Psoas muscle (tissue), 8 donors: ENCODE results near the gene RIOK2. TPM values are rescaled to one million over a fixed set of nuclear protein-coding genes. Genes with fewer than 3 reads are reported as not detected.

Experiments used
- ATAC-seq, 4 donors: fragments of 200-7000 bp; cut with Tn5 transposase; one replicate each; pipeline ENCODE4 v1.9.1; 2020; ENCODE audit warnings: moderate library complexity in 3 of 4, mild to moderate bottlenecking in 2 of 4
- DNase-seq, 2 donors: peaks; one replicate each; pipeline ENCODE4 v3.0.0-alpha.2; 2020
- H3K27ac ChIP-seq: fragments of 200-600 bp; one replicate; pipeline ENCODE4 v1.8.0; 2022
- H3K27me3 ChIP-seq, 3 donors: fragments of 200-600 bp in 1 of 3; one replicate each; pipeline versions ENCODE4 v1.6.1 to v1.8.0; 2013 to 2022; ENCODE audit warnings: low read length in 2 of 3, mild to moderate bottlenecking in 2 of 3, moderate library complexity in 1 of 3; ENCODE audit not compliant: insufficient read depth in 3 of 3
- H3K36me3 ChIP-seq, 2 donors: fragments of 200-600 bp in 1 of 2; one replicate each; pipeline versions ENCODE4 v1.6.1 to v1.8.0; 2013 to 2022; ENCODE audit warnings: low read depth in 1 of 2, mild to moderate bottlenecking in 1 of 2, moderate library complexity in 1 of 2; ENCODE audit not compliant: insufficient read depth in 1 of 2
- H3K4me1 ChIP-seq: fragments of 200-600 bp; one replicate; pipeline ENCODE4 v1.8.0; 2022
- H3K4me3 ChIP-seq: fragments of 200-600 bp; one replicate; pipeline ENCODE4 v1.8.0; 2022; ENCODE audit warnings: mild to moderate bottlenecking
- H3K9me3 ChIP-seq: fragments of 200-600 bp; one replicate; pipeline ENCODE4 v1.8.0; 2022
- WGBS, 3 donors: extraction: QIAGEN DNeasy Blood & Tissue Kit; methylation state at CpG; one replicate each; pipeline versions ENCODE4 v1.1.6 to v1.1.7; 2013; 5-methylcytosine and 5-hydroxymethylcytosine counted together
- intact Hi-C, 2 donors: fragments of 100-400 bp; cut with DNase I; formaldehyde crosslinking; loops; one replicate each; pipeline versions ENCODE4 v1.11.0 to v1.14.2; 2022
- polyA plus RNA-seq, 3 donors: library from polyadenylated mRNA; stranded (reverse); fragments of 200-250 nt; gene quantifications; one replicate each; pipeline ENCODE4 v1.2.3, GENCODE V29; 2013
- total RNA-seq, 4 donors: library from RNA; stranded (reverse); fragmentation: NEBNext Ultra II Directional in 2 of 4; extraction: Animal tissue kit (Norgen Biotek cat#: 25700) in 2 of 4; gene quantifications; one replicate each; pipeline versions ENCODE4 v1.2.1 to v1.2.4, GENCODE V29; 2021 to 2023
- TF ChIP-seq, protein P1 (sequence below): fragments of 200-600 bp; IDR thresholded peaks from one replicate; pipeline ENCODE4 v1.8.0; 2022; ENCODE audit warnings: antibody characterized with exemption
- donor health status: healthy with polysubstance abuse.
- donor health status: DM: no; HTN: no; CAD: no; lungs with moderate emphysema.
- donor health status: Bipolar disorder and iron deficiency.
- donor health status: healthy.
- donor health status: DM: yes; HTN: yes; CAD: no.
- donor health status: DM: no; HTN: no; CAD: no.
- donor health status: DM: no; HTN: no; CAD: no.
- donor health status: DM: yes; HTN: yes; CAD: no.

The RIOK2 gene
- total and polyA plus RNA-seq, 7 donors, result 10.5 to 30.4 (median 19.8) TPM

DNA sequence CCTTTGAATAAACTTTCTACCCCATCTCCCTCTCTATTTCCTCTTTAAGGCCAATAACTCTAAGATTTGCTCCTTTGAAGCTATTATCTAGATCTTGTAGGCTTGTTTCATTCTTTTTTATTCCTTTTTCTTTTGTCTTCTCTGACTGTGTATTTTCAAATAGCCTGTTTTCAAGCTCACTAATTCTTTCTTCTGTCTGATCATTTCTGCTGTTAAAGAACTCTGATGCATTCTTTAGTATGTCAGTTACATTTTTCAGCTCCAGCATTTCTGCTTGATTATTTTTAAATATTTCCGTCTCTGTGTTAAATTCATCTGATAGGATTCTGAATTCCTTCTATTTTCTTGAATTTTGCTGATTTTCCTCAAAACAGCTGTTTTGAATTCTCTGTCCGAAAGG, 25.4 kb downstream of the RIOK2 start:
- WGBS, 3 donors, result 93 to 98% (median 95%) methylated on average over 2 of the region's 2 CpGs

DNA sequence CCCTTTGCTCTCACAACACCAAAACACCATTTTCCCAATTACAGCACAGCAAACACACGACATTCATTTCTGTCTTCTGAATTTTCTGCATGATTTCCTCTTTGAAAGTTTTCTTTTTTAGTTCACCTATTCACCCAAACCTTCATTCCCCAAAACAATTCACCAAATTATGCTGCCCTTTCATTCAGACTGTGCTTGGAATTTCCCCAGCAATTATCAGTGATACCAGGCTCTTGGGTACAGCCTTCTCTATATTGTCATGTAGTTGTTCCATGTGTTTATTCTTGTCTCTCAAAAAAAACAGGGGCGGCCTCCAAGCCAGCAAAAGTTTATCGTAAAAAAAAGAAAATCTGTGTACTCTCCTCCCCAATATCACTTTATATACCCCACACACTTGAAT, 31.7 kb downstream of the RIOK2 start:
- Histone ChIP-seq H3K27me3 (no peaks in the 10 kb centered on the region), H3K4me1 (no peaks in the 10 kb centered on the region), H3K36me3 (no peaks in the 10 kb centered on the region), H3K9me3 (no peaks in the 10 kb centered on the region), H3K27ac (no peak overlapping the region), H3K4me3 (no peak overlapping the region)
- DNase-seq (no peak), ATAC-seq (no peak)
- intact Hi-C loops, result no loop called here
- 86 to 89% (median 88%) methylated on average over 3 of the region's 3 CpGs for WGBS, 3 donors
- TF ChIP-seq, protein P1, sequence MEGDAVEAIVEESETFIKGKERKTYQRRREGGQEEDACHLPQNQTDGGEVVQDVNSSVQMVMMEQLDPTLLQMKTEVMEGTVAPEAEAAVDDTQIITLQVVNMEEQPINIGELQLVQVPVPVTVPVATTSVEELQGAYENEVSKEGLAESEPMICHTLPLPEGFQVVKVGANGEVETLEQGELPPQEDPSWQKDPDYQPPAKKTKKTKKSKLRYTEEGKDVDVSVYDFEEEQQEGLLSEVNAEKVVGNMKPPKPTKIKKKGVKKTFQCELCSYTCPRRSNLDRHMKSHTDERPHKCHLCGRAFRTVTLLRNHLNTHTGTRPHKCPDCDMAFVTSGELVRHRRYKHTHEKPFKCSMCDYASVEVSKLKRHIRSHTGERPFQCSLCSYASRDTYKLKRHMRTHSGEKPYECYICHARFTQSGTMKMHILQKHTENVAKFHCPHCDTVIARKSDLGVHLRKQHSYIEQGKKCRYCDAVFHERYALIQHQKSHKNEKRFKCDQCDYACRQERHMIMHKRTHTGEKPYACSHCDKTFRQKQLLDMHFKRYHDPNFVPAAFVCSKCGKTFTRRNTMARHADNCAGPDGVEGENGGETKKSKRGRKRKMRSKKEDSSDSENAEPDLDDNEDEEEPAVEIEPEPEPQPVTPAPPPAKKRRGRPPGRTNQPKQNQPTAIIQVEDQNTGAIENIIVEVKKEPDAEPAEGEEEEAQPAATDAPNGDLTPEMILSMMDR, result no peak

More for the DNA sequence above, 25.4 kb downstream of the RIOK2 start:
- Histone ChIP-seq H3K27ac (no peak overlapping the region), H3K4me3 (no peak overlapping the region), H3K9me3 (peaks cover 12% of the 10 kb centered on the region), H3K4me1 (no peaks in the 10 kb centered on the region), H3K36me3 (peaks cover 0 to 28% of the 10 kb centered on the region in 2 donors), H3K27me3 (no peaks in the 10 kb centered on the region)
- no peak for ATAC-seq
- TF ChIP-seq, protein P1, result no peak
- intact Hi-C loops, result no loop called here
- DNase-seq, result no peak

DNA sequence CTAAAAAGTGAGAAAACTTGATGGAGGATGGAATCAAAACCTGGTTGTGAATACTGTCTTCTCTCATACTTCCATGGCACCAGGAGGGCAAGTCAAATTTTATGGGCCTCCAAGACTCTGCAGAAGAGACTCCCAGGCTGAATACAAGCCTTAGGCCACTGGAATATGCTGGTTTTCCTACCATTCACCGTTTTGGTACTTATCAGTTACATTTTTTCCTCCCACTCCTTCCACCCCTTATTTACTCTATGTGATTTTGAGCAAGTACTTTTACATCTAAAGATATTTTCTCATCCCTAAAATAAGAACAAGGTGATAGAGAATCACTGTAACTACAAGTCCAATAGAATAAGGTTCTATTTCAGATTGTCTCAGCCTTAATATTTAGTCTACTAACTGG, 32.6 kb downstream of the RIOK2 start:
- intact Hi-C loops, result no loop called here
- DNase-seq (no peak), ATAC-seq (no peak)
- Histone ChIP-seq H3K4me1 (no peaks in the 10 kb centered on the region), H3K36me3 (no peaks in the 10 kb centered on the region), H3K27me3 (no peaks in the 10 kb centered on the region), H3K27ac (no peak overlapping the region), H3K9me3 (no peaks in the 10 kb centered on the region), H3K4me3 (no peak overlapping the region)
- WGBS, 3 donors, result 62 to 85% (median 76%) methylated on average over 1 of the region's 1 CpG
- TF ChIP-seq, protein P1, result no peak

DNA sequence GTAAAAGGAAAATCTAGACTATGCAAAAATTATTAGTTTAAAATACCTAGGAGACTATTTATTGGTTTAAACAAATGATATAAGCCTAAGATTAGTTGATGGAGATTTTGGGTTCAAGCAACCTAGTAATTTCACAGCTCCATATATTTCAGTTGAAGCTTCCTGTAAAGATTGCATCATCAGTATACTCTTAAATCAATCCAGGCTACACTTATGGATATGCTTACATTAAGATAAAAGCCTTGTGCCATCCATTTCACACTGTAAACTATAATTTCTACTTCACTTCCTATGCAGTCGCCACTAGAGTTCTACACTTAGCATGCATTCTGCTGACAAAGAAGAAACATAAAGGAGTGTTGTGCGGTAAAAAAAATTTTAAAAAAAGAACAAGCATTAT, 33.3 kb downstream of the RIOK2 start:
- Histone ChIP-seq H3K4me1 (no peaks in the 10 kb centered on the region), H3K9me3 (no peaks in the 10 kb centered on the region), H3K36me3 (no peaks in the 10 kb centered on the region), H3K27ac (no peak overlapping the region), H3K27me3 (no peaks in the 10 kb centered on the region), H3K4me3 (no peak overlapping the region)
- DNase-seq (no peak), ATAC-seq (no peak)
- TF ChIP-seq, protein P1, result no peak
- 89 to 93% (median 92%) methylated on average over 2 of the region's 2 CpGs for WGBS, 3 donors
- intact Hi-C loops, result no loop called here

DNA sequence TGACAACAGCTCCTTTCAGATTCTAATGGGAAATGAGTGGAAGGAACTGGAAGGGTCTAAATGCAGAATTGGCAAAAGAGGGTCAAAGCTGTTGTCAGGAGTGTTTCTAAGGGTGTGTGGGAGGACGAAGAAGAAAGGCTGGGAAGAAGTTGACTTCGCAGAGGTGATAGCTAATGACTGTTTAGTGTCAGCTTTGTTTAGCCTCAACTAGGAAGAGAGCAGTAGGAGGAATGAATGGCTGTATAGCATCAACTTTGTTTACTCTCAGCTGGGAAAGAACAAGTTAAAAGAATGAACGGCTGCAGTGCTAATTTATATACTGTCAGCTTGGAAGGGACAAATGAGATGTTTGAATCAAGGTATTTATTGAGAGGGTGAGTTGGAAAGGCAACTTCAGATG, 34.8 kb downstream of the RIOK2 start:
- DNase-seq (no peak), ATAC-seq (no peak)
- intact Hi-C loops, result no loop called here
- Histone ChIP-seq H3K4me3 (no peak overlapping the region), H3K27me3 (no peaks in the 10 kb centered on the region), H3K36me3 (no peaks in the 10 kb centered on the region), H3K27ac (no peak overlapping the region), H3K4me1 (no peaks in the 10 kb centered on the region), H3K9me3 (no peaks in the 10 kb centered on the region)
- TF ChIP-seq, protein P1, result no peak
- 45 to 57% (median 46%) methylated on average over 3 of the region's 3 CpGs for WGBS, 3 donors
